NOMO-1 (cell line): ENCODE measurements around the gene PLPPR3.

ENCODE experiments used
- DNase-seq, 2 experiments: peaks; one replicate each; lab custom pipeline; 2025; ENCODE audit not compliant: unreplicated experiment in 2 of 2; lab: John Stamatoyannopoulos, UW

Gene PLPPR3

DNA sequence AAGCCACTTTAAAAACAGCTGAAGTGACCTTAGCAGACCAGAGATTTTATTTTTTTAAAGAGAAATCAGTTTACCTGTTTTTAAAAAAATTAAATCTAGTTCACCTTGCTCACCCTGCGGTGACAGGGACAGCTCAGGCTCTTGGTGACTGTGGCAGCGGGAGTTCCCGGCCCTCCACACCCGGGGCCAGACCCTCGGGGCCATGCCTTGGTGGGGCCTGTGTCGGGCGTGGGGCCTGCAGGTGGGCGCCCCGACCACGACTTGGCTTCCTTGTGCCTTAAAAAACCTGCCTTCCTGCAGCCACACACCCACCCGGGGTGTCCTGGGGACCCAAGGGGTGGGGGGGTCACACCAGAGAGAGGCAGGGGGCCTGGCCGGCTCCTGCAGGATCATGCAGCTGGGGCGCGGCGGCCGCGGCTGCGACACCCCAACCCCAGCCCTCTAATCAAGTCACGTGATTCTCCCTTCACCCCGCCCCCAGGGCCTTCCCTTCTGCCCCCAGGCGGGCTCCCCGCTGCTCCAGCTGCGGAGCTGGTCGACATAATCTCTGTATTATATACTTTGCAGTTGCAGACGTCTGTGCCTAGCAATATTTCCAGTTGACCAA lies 10.8 kb downstream of the PLPPR3 start:
- no peak for DNase-seq

DNA sequence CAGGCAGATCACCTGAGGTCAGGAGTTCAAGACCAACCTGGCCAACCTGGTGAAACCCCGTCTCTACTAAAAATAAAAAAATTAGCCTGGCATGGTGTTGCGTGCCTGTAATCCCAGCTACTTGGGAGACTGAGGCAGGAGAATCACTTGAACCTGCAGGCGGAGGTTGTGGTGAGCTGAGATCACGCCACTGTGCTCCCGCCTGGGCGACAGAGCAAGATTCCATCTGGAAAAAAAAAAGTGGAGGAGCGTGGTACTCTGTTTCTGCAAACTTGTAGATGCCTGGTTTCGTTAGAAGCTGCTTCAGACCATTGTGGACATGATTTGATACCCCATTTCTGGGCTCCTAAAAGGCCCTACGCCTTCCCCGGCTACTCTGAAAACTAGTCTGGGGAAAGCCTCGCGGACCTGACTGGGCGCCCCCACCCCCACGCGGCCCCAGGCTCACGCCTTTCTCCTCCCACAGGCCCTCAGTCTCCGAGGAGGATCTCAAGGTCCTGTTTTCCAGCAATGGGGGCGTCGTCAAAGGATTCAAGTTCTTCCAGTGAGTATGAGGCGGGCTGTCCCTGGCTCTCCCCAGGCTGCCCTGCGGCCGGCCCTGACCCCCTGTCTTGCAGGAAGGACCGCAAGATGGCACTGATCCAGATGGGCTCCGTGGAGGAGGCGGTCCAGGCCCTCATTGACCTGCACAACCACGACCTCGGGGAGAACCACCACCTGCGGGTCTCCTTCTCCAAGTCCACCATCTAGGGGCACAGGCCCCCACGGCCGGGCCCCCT lies 11.5 kb downstream of the PLPPR3 start:
- no peak for DNase-seq

DNA sequence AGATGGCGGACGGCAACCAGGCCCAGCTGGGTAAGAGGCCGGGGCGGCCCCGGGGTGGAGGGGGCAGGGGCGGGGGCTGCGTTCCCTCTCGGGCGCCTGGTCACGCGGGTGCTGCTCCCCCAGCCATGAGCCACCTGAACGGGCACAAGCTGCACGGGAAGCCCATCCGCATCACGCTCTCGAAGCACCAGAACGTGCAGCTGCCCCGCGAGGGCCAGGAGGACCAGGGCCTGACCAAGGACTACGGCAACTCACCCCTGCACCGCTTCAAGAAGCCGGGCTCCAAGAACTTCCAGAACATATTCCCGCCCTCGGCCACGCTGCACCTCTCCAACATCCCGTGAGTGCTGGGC lies 13.4 kb downstream of the PLPPR3 start:
- no peak for DNase-seq

DNA sequence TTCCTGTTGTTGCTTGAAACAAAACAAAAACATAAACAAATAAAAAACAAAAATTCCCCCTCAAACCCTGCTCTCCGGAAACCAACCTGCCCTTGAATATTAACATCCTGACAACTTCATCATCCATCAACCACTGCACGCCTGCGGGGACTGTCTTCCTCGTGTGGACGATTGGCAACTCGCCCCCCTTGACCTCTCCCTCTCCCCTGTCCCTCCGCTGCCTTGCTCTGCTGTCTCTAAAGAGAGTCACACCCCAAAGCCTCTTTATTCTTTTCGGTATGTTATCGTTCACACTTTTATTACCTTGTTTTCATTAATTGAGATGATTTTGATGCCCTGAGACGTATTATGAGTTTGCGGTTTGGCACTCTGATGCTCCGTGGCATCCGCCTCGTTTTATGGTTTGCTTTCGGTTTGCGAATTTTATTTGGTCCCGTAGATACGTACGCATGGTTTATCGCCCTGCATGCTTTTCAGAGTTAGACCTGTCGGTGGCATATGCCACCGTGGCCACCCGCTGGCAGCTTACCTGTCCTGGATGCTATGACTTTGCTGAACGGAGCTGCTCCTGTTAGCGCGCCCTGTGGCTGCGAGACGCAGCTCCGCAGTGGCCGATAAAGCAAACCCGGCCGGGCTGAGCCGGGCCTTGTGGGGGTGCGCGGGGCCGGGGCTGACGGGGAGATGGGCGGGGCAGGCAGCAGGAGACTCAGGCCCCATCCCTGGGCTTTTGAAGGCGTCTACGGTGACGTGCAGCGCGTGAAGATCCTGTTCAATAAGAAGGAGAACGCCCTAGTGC lies 13.9 kb downstream of the PLPPR3 start:
- DNase-seq = no peak

DNA sequence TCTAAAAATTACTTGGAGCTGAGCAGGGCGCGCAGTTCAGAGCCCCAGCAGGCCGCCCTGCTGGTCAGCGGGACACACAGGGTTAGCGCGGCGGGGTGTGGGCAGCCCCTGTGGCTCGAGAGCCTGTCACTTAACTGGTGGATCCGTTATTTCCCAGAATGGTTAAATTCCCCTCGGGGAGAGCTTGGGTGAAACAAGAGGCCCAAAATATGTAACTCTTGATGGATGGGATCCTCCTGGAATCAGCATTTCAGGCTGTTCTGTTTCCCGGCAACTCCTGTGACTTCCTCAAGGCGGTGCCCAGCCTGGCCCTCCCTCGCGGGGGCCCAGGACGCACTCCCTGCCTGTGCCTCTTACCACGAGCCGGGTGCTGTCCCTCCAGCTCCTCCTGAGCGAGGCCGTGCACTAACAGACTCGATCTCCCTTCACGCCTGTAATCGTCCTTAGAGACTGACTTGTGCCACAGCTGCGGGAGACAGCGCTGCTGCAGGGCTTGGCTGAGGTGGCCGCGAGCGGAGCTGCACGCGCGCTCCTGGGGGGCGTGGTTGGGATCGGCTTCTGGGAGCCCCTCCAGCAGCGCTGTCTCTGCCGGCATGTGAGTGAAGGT lies 14.8 kb downstream of the PLPPR3 start:
- DNase-seq = no peak

DNA sequence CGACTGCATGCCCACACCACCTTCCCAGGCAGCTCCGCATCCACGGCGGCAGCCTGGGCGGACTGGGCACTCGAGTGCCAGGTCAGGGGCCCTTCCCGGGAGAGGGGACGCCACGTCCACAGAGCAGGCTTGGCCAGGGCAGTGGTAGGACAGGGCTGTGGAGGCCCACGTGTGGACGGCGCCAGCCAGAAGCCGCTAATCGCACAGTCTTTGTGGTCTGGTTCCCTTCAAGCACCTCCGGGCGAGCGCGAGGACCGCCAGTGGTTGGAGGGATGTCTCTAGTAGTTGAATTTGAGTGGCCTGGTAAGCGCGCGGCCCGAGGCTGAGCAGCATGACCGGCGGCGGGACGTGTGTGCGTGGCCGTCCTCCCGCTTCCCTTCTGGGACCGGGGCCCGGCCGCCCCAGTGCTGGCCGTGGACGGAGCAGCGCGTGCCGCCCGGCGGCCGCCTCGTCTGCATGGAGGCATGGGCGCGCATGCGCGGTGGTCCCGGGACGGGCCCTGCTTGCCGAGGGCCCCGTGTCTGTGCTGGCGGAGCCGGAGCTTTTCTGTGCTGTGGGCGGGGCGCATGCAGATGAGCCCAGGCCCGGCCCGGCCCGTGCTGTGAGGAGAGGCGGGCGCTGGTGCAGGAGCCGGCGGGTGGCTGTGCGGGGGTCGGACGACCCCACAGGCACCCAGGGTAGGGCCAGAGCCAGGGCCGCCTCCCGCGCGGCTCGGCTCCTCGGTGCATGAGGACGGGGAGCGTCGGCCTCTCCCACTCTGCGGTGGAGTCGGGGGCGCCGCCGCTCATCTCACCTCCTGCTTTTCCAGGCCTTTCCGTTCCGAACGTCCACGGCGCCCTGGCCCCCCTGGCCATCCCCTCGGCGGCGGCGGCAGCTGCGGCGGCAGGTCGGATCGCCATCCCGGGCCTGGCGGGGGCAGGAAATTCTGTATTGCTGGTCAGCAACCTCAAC lies 15.9 kb downstream of the PLPPR3 start:
- no peak for DNase-seq

DNA sequence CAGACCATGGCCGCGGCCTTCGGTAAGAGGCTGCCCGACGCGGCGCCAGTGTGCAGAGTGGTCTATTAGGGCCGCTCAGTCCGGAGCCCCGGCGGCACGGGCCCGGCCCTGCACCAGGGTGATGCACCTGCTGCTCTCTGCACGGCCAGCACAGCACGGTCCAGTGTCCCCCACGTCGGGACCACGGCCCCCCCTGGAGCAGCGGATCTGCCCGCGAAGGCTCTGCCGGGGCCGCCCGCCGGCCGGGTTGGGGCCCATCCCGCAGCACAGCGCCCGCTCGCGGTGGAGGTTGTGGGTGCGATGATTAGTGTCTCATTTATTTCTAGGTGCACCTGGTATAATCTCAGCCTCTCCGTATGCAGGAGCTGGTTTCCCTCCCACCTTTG lies 16.6 kb downstream of the PLPPR3 start:
- DNase-seq = no peak

DNA sequence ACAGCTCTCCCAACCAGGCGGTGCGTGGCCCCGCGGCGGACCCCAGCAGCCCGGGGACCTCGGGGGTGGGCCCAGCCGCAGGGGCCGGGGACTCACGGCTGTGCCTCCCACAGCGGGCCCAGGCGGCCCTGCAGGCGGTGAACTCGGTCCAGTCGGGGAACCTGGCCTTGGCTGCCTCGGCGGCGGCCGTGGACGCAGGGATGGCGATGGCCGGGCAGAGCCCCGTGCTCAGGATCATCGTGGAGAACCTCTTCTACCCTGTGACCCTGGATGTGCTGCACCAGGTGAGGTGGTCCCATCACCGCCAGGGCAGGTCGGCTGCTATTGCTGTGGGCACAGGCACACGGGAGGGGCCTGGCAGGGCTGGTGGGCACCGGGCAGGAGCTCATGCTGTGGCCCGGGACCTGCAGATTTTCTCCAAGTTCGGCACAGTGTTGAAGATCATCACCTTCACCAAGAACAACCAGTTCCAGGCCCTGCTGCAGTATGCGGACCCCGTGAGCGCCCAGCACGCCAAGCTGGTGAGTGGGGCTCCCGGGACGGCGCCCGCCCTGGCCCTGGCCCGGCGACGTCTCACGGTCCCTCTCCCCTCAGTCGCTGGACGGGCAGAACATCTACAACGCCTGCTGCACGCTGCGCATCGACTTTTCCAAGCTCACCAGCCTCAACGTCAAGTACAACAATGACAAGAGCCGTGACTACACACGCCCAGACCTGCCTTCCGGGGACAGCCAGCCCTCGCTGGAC lies 17.2 kb downstream of the PLPPR3 start:
- no peak for DNase-seq

DNA sequence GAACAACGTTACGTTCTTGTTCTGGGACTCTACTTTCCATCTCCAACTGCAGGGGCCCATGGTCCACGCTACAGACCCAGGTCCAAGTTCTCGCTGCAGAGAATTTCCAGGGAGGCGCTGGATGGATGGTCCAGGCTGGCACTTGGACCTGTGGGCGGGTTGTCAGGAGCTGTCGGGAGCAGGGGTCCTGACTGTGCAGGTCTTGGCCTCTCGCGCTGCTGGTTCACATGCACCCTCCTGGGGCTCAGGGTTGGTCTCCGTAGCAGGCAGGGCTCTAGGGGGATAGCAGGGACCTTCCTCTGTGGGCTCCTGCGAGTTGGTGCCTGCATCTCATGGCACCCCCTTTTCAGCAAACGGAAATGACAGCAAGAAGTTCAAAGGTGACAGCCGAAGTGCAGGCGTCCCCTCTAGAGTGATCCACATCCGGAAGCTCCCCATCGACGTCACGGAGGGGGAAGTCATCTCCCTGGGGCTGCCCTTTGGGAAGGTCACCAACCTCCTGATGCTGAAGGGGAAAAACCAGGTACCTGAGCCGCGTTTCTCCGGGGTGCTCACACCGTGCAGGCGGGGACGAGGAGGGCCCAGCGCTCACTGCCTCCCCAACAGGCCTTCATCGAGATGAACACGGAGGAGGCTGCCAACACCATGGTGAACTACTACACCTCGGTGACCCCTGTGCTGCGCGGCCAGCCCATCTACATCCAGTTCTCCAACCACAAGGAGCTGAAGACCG lies 17.9 kb downstream of the PLPPR3 start:
- no peak for DNase-seq

DNA sequence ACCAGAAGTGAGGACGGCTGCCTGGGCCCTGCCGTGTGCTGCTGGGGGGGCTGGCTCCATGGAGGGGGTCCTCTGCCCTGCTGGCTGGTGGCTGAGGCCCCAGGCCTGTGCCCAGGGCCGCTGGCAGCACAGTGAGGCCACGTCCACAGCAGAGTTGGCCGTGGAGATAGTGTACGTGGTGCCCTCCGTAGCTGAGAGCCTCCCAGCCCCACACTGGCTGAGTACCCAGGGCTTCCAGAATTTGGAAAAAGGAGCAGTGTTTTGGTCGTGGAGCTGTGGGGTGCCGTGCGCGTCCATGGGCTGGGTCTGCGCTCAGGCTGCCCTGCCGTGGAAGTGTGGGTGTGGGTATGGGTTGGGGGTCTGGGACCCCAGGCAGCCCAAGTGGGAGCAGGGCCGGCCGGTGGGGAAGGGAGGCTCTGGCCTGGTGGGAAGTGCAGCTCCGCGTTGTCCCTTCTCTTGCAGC lies 18.6 kb downstream of the PLPPR3 start:
- no peak for DNase-seq

DNA sequence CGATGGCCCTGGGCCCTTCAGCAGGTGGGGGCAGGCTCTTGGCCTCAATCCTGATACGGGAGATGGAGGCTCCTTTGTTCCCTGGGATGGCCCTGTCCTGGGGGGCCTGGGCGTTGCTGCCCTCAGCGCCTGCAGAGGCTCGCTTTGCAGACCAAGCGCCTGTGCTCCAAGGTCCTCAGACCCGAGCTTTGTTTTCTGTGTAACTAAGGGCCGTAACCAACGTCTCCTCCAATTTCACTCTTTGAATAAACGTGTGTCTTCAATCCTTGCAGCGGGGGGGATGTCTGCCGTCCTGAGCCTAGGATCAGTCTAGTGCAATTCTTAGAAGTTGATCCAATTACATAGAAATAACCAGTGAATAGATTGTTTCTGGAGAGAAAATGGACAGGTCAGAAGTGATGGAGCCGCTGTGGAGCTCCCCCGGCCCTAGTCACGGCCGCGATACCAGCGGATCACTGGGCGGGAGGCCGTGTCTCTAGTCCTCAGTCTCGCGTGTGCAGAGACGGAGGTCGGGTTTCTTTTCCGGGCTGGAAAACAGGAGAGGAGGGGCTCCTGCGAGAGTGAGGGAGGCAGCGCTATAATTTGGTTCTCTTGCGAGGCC lies 19.2 kb downstream of the PLPPR3 start:
- no peak for DNase-seq

DNA sequence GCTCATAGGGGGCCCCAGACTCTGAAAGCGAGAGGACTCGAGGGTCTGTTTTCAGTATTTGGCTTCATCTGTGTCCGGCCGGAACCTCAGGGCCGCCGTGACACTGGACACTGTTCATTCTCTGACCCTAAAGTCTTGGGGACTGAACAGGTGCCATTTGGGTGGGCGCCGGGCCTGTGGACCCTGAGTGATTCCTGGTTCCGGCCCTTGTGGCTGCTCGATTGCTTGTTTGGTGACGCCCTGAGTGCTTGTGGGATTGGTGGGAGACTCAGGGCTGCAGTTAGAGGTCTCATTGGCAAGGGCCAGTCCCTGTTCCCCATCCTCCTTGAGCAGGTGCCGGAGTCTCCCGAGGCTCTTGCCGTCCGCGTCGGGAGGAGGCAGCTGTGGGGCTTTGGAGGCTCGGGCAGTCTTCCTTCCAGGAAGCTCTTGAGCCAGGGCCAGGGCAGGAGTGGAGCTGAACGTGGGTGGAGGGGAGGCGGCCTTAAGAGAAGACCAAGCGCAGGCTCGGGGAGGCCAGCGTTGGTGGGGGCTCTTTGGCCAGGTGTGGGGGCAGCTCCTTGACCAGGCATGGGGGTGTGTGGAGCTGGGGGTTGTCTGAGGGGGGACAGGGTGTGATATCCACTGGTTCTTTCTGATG lies 19.8 kb downstream of the PLPPR3 start:
- no peak for DNase-seq

DNA sequence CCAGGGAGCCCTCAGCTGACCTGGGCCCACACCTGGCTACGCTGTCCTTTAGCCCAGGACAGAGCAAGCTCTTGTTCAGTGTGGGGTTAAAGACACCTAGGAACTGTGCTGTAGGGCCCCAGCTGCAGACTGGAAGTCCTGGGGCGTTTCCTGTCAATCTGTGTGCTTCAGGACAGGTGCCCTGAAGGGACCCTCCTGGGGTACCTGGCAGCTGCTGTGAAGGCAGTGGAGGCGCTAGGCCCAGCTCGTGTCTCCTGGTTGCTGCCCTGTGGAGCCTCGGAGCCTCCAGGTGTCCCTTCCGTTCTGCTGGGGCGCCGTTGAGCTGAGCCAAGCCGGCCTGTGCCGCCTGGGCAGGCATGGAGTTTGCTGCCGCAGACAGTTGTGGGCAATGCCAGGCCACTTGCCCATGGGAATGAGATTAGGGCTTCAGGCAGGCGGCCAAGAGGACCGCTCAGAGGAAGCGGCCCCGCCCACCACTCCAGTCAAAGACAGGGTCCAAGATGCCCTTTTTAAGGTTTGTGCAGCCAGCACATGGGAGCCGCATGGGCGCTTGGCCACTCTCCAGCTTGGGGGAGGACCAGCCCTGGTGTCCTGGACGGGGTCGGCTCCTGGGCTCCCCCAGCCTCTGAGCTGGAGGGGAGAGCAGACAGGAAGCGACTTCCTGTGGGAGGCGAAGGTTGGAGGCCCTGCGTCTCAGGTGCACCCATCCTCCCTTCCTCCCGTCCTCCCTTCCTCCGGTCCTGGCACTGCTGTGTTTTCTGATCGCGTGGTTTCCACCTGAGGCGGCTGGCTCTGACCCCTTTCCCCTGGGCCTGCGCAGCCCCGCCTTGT lies 20.5 kb downstream of the PLPPR3 start:
- DNase-seq = no peak

DNA sequence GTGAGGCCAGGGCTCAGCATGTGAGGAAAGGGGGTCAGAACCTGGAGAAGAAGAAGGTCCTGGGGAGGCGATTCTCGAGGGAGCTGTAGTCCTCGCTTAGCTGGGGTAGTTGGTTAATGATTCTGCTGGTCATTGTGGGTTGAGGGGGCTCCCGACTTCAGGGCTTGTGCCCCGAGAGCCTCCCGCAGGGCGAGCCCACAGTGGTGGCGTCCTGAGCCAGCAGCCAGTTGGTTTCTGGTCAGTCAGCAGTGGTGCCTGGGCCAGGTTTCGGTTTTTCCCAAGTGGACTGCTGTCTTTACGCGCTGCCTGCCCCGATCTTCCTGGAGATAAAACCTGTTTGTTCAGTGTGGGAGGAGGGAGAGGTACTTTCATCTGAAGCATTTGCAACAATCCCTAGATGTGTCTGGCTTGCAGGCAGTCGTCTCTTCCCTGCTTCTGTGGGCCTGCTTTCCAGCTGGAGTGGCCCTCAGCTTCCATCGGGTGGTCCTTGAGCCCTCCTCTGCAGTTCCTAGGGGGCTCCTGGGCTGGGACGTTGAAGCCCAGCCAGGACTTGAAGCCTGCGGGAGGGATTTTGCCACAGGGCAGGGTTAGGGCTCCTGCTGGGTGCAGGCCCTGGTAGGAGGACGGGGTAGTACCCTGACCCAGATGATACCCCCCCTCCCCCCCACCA lies 21.3 kb downstream of the PLPPR3 start:
- DNase-seq = no peak

DNA sequence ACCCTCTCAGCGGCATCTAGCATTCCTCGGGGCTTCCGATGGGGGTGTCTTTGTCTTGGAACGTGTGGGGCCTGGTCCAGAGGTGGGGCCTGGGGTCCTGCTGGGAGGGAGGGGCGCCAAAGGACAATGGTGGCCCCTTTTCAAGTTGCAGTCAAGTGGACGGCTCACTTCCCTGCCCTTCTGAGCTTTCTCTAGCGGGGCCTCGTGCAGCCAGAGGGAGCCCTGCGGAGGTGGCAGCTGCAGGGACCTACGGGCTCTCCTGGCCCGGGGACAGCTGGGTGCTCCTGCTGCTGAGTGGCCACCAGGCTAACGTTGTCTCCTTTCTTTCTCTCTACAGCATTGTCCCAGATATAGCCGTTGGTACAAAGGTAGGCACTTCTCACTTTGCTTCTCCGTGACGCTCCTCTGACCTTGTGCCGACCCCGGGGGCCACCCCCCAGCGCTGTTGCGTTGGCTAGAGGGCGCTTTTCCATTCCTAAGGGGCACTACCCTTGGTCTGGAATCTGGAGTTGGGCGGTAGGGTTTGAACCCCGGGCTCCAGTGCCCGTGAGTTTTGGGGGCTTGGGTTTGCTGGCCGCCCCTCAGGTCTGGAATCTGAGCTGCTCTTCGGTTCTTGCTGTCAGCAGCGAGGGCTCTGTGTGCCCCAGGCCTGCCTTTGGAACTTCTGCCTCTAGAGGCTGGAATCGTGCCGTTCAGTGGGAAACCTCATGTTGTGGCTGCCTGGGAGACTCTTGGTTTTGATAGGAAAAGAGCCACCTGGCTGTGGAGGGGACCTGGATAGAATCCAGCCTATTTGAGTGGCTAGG lies 22.5 kb downstream of the PLPPR3 start:
- DNase-seq = peak in 1 of 2 experiments; percentile 40
